Ishikawa (cell line): ENCODE data around the gene CAPG.

ENCODE experiments used
- FOXM1 ChIP-seq: IDR thresholded peaks from 2 replicates; pipeline ENCODE4 v1.6.1; 2012; ENCODE audit warnings: low read depth, borderline replicate concordance
- TCF12 ChIP-seq: IDR thresholded peaks from 2 replicates; pipeline ENCODE4 v1.6.1; 2012; ENCODE audit warnings: low read depth

- TF ChIP-seq TCF12 (no peak), FOXM1 (no peak)
These were observed 42.1 kb upstream of the CAPG start for GRCh38 chr2:85452237-85452636.
